Astrocyte (in vitro differentiated cells and primary cell): ENCODE results near the gene NUDT14. TPM values are rescaled to one million over a fixed set of nuclear protein-coding genes. Genes with fewer than 3 reads are reported as not detected.
A peak's percentile ranks its signal among the peaks of the same experiment; 100 is the strongest.

Experiments used
- DNase-seq: peaks from one replicate; pipeline ENCODE4 v3.0.0-alpha.2; 2010; ENCODE audit warnings: low read depth
- FAIRE-seq: peaks from 2 replicates; lab custom pipeline; 2011; peaks lifted over from hg19 to GRCh38; lab: Jason Lieb, UNC
- H2AFZ ChIP-seq: 2 replicates; pipeline ENCODE4 v1.6.0; 2012; ENCODE audit warnings: low read depth, low read length, inconsistent platforms
- H3K27ac ChIP-seq: 2 replicates; pipeline ENCODE4 v1.5.1; 2011; ENCODE audit warnings: low read depth, low read length, inconsistent platforms
- H3K27me3 ChIP-seq: 2 replicates; pipeline ENCODE4 v1.6.0; 2011; ENCODE audit warnings: low read length, inconsistent platforms; ENCODE audit not compliant: insufficient read depth
- H3K36me3 ChIP-seq: 2 replicates; pipeline ENCODE4 v1.5.1; 2011; ENCODE audit warnings: low read length, inconsistent platforms; ENCODE audit not compliant: insufficient read depth
- H3K4me1 ChIP-seq: 2 replicates; pipeline ENCODE4 v1.5.1; 2011; ENCODE audit warnings: low read length, inconsistent platforms; ENCODE audit not compliant: insufficient read depth
- H3K4me2 ChIP-seq: 2 replicates; pipeline ENCODE4 v1.6.0; 2012; ENCODE audit warnings: low read length, inconsistent platforms
- H3K4me3 ChIP-seq: 2 replicates; pipeline ENCODE4 v1.5.1; 2011; ENCODE audit warnings: low read depth, mild to moderate bottlenecking, low read length, inconsistent platforms; ENCODE audit not compliant: insufficient read depth
- H3K79me2 ChIP-seq: 2 replicates; pipeline ENCODE4 v1.6.0; 2012; ENCODE audit warnings: mild to moderate bottlenecking, low read length, inconsistent platforms; ENCODE audit not compliant: insufficient read depth
- H3K9ac ChIP-seq: 2 replicates; pipeline ENCODE4 v1.6.0; 2012; ENCODE audit warnings: mild to moderate bottlenecking, low read length, inconsistent platforms
- H3K9me3 ChIP-seq: 2 replicates; pipeline ENCODE4 v1.5.1; 2012; ENCODE audit warnings: low read depth, mild to moderate bottlenecking, low read length, inconsistent platforms; ENCODE audit not compliant: insufficient read depth
- H4K20me1 ChIP-seq: 2 replicates; pipeline ENCODE4 v1.6.0; 2012; ENCODE audit warnings: low read length, inconsistent platforms; ENCODE audit not compliant: insufficient read depth
- H3K27ac Mint-ChIP-seq: one replicate; pipeline ENCODE4 v1.8.0; 2021; ENCODE audit warnings: mild to moderate bottlenecking, mixed read lengths; ENCODE audit not compliant: unreplicated experiment
- H3K27me3 Mint-ChIP-seq: one replicate; pipeline ENCODE4 v1.8.0; 2021; ENCODE audit warnings: low read depth, mixed read lengths; ENCODE audit not compliant: unreplicated experiment
- H3K36me3 Mint-ChIP-seq: one replicate; pipeline ENCODE4 v1.8.0; 2021; ENCODE audit warnings: low read depth, mixed read lengths; ENCODE audit not compliant: unreplicated experiment
- H3K4me1 Mint-ChIP-seq: one replicate; pipeline ENCODE4 v1.8.0; 2021; ENCODE audit warnings: low read depth, mixed read lengths; ENCODE audit not compliant: unreplicated experiment
- H3K4me3 Mint-ChIP-seq: one replicate; pipeline ENCODE4 v1.8.0; 2021; ENCODE audit warnings: mild to moderate bottlenecking, moderate library complexity, mixed read lengths; ENCODE audit not compliant: unreplicated experiment
- H3K9me3 Mint-ChIP-seq: one replicate; pipeline ENCODE4 v1.8.0; 2021; ENCODE audit warnings: mild to moderate bottlenecking, mixed read lengths; ENCODE audit not compliant: unreplicated experiment
- CTCF ChIP-seq: IDR thresholded peaks from 2 replicates; pipeline ENCODE4 v1.5.1; 2011; ENCODE audit warnings: low read depth, mild to moderate bottlenecking, inconsistent platforms, low read length, moderate library complexity; ENCODE audit not compliant: insufficient read depth
- EZH2 ChIP-seq: IDR thresholded peaks from 2 replicates; pipeline ENCODE4 v1.6.1; 2012; ENCODE audit warnings: mild to moderate bottlenecking, low read length, inconsistent platforms; ENCODE audit not compliant: insufficient read depth
- total RNA-seq: library from RNA; stranded (reverse); gene quantifications from 2 replicates; pipeline ENCODE4 v1.2.1, GENCODE V29; 2021

The NUDT14 gene
- total RNA-seq, 1 donor from 2014 or later = 17.5 TPM

DNA sequence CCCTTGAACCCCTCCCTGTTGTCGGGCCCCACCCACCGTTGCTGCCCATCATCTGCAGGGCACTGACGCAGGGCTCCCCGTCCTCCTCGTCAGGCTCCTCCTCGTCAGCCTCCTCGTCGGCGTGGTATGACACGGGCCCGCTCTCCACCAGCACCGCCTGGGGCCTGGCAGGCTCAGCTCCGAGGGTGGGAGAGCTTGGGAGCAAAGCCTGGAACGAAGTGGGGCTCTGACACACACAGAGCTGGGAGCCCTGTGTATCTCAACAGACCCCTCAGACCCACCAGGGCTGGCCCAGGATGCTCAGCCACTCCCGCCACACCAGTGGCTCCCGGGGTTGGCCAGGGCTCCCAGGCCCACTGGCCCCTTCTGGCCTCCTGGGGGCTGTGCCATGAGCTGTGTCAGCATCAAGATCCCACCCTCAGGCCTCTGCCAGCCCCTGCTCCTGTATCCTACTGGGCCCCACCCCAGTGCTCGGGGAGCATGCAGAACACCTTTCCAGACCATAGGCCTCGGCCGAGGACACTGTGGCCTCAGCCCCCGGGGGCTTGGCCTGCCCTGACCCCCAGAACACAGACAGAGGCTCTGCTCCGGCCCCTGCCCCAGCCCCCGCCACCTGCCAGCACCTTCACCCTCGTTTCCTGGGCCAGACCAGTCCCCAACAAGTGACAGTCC lies 30.1 kb upstream of the NUDT14 start:
- Histone ChIP-seq H3K4me2 (no peak overlapping the region), H3K36me3 (no peaks in the 10 kb centered on the region), H3K4me1 (no peaks in the 10 kb centered on the region), H3K9me3 (no peaks in the 10 kb centered on the region), H2AFZ (no peak overlapping the region), H4K20me1 (peaks cover 28% of the 10 kb centered on the region), H3K27ac (no peak overlapping the region), H3K27me3 (no peaks in the 10 kb centered on the region), H3K4me3 (no peak overlapping the region), H3K9ac (no peak overlapping the region), H3K79me2 (peaks cover 11% of the 10 kb centered on the region)
- no peak overlapping the region for H3K4me3 Mint-ChIP-seq
- H3K36me3 Mint-ChIP-seq = peaks cover 2% of the 10 kb centered on the region
- no peak overlapping the region for H3K27ac Mint-ChIP-seq
- H3K9me3 Mint-ChIP-seq = no peaks in the 10 kb centered on the region
- H3K27me3 Mint-ChIP-seq = no peaks in the 10 kb centered on the region
- TF ChIP-seq EZH2 (no peak), CTCF (no peak)
- no peaks in the 10 kb centered on the region for H3K4me1 Mint-ChIP-seq
- DNase-seq (no peak), FAIRE-seq (no peak)

DNA sequence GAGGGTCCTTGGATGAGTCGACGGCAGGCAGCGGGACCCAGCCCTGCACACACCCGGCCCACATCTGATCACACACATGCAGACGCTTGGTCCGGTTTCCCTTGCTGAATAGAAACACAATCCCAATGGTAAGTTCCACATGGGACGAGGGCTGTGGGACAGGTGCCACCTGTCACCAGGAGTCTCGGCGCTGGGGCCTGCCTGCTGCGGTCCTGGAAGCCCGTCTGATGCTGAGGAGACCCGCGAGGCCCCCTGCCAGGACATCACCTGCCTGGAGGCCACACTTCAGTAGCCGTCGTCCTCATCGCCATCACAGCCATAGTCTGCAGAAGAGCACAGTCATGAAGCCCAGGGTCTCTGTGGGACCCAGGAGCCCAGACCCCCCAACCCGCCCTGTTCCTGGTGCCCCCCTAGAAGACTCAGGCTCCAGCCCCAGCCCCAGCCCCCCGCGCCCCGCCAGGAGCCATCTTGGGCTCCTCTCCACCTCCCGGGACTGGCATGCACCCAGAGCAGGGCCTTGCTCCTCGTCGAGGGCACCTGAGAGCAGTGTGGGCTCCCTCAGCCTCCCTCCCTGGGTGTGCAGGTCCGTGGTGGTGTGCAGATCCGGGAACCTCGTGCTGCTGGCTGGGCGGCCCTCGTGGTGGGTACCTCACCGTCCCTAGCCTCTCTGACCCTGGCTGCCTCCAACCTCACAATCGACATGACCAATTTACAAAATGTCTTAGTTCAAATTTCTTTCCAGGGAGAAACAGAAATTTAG lies 29.3 kb upstream of the NUDT14 start:
- DNase-seq (no peak), FAIRE-seq (no peak)
- Mint-ChIP-seq H3K4me3 (no peak overlapping the region), H3K4me1 (no peaks in the 10 kb centered on the region), H3K27me3 (no peaks in the 10 kb centered on the region), H3K27ac (peak overlapping the region; percentile 62), H3K9me3 (no peaks in the 10 kb centered on the region), H3K36me3 (peaks cover 2% of the 10 kb centered on the region)
- no peak overlapping the region for H3K4me3 ChIP-seq
- TF ChIP-seq CTCF (no peak), EZH2 (no peak)
- no peaks in the 10 kb centered on the region for H3K4me1 ChIP-seq
- H3K36me3 ChIP-seq = no peaks in the 10 kb centered on the region
- peaks cover 5% of the 10 kb centered on the region for H3K79me2 ChIP-seq
- no peak overlapping the region for H3K9ac ChIP-seq
- H3K9me3 ChIP-seq = no peaks in the 10 kb centered on the region
- H4K20me1 ChIP-seq = peaks cover 21% of the 10 kb centered on the region
- H3K27ac ChIP-seq = no peak overlapping the region
- H2AFZ ChIP-seq = no peak overlapping the region
- no peaks in the 10 kb centered on the region for H3K27me3 ChIP-seq
- no peak overlapping the region for H3K4me2 ChIP-seq

GRCh38 chr14:105209646-105210045 lies 28.5 kb upstream of the NUDT14 start:
- Histone ChIP-seq H3K4me3 (no peak overlapping the region), H3K27me3 (no peaks in the 10 kb centered on the region), H3K9ac (no peak overlapping the region), H4K20me1 (peaks cover 13% of the 10 kb centered on the region), H3K27ac (no peak overlapping the region), H2AFZ (no peak overlapping the region), H3K79me2 (no peaks in the 10 kb centered on the region), H3K4me1 (no peaks in the 10 kb centered on the region), H3K9me3 (no peaks in the 10 kb centered on the region), H3K36me3 (no peaks in the 10 kb centered on the region), H3K4me2 (no peak overlapping the region)
- Mint-ChIP-seq H3K9me3 (no peaks in the 10 kb centered on the region), H3K36me3 (peaks cover 2% of the 10 kb centered on the region), H3K27ac (no peak overlapping the region), H3K27me3 (no peaks in the 10 kb centered on the region), H3K4me1 (no peaks in the 10 kb centered on the region), H3K4me3 (no peak overlapping the region)
- TF ChIP-seq CTCF = no peak
- no peak for TF ChIP-seq EZH2
- FAIRE-seq (no peak), DNase-seq (no peak)
